ENCODE results near the gene RNF17.

DNA sequence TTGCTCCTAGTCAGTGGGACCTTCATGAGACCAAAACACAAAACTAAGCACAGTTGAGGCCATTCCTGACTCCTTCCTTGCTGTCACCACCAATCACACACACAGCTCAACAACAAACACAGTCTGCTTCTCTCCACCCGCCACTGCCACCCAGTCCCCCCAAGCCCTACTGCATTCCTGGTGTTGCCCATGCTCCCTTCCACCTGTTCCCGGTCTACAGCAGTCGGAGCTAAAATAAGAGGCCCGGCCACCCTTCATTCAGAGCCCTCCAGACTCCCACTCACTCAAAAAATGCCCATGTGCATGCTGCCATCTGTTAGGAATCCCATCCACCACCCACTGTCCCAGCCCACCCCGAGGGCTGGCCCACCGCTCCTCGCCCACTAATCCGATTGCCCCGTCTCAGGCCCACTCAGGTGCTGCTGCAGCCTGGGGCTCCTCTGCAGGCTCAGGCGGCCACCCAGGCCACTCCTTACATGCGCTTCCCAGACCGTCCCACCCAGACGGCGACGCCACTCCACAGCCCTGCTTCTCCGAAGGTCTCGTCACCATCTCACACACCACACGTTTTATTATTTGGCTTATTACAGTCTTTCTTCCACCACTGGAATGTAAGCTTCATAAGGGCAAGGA, 127.6 kb downstream of the RNF17 start:
- TF ChIP-seq JUND (IDR thresholded peaks at IDR 0.05) (no peak), POLR2A (IDR thresholded peaks at IDR 0.05; ENCODE audit: borderline replicate concordance, extremely low read depth, insufficient read depth, insufficient read length) (no peak), SP1 (IDR thresholded peaks at IDR 0.05; ENCODE audit: low read depth) (no peak), POLR2AphosphoS5 (IDR thresholded peaks at IDR 0.05; ENCODE audit: low read depth, low read length) (no peak), ZNF274 (IDR thresholded peaks at IDR 0.05; ENCODE audit: low read depth, low read length) (no peak), MAX (IDR thresholded peaks at IDR 0.05) (no peak), EGR1 (IDR thresholded peaks at IDR 0.05; ENCODE audit: low read depth) (no peak), TCF7L2 (IDR thresholded peaks at IDR 0.05; ENCODE audit: borderline replicate concordance, extremely low read depth, insufficient read depth, insufficient read length) (no peak), RAD21 (IDR thresholded peaks at IDR 0.05; ENCODE audit: low read depth) (no peak), EZH2 (IDR thresholded peaks at IDR 0.05) (no peak), EZH2phosphoT487 (IDR thresholded peaks at IDR 0.05; ENCODE audit: borderline replicate concordance) (no peak)
- TF ChIP-seq, protein P1, sequence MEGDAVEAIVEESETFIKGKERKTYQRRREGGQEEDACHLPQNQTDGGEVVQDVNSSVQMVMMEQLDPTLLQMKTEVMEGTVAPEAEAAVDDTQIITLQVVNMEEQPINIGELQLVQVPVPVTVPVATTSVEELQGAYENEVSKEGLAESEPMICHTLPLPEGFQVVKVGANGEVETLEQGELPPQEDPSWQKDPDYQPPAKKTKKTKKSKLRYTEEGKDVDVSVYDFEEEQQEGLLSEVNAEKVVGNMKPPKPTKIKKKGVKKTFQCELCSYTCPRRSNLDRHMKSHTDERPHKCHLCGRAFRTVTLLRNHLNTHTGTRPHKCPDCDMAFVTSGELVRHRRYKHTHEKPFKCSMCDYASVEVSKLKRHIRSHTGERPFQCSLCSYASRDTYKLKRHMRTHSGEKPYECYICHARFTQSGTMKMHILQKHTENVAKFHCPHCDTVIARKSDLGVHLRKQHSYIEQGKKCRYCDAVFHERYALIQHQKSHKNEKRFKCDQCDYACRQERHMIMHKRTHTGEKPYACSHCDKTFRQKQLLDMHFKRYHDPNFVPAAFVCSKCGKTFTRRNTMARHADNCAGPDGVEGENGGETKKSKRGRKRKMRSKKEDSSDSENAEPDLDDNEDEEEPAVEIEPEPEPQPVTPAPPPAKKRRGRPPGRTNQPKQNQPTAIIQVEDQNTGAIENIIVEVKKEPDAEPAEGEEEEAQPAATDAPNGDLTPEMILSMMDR (IDR thresholded peaks at IDR 0.05 in 2 of 3, conservative IDR thresholded peaks at IDR 0.05 in 1 of 3; ENCODE audit: borderline replicate concordance in 1 of 3, insufficient read depth in 1 of 3, low read depth in 2 of 3, low read length in 2 of 3) = no peak
- TF ChIP-seq, protein P2, sequence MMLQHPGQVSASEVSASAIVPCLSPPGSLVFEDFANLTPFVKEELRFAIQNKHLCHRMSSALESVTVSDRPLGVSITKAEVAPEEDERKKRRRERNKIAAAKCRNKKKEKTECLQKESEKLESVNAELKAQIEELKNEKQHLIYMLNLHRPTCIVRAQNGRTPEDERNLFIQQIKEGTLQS (IDR thresholded peaks at IDR 0.05) = no peak
- TF ChIP-seq, protein P3, sequence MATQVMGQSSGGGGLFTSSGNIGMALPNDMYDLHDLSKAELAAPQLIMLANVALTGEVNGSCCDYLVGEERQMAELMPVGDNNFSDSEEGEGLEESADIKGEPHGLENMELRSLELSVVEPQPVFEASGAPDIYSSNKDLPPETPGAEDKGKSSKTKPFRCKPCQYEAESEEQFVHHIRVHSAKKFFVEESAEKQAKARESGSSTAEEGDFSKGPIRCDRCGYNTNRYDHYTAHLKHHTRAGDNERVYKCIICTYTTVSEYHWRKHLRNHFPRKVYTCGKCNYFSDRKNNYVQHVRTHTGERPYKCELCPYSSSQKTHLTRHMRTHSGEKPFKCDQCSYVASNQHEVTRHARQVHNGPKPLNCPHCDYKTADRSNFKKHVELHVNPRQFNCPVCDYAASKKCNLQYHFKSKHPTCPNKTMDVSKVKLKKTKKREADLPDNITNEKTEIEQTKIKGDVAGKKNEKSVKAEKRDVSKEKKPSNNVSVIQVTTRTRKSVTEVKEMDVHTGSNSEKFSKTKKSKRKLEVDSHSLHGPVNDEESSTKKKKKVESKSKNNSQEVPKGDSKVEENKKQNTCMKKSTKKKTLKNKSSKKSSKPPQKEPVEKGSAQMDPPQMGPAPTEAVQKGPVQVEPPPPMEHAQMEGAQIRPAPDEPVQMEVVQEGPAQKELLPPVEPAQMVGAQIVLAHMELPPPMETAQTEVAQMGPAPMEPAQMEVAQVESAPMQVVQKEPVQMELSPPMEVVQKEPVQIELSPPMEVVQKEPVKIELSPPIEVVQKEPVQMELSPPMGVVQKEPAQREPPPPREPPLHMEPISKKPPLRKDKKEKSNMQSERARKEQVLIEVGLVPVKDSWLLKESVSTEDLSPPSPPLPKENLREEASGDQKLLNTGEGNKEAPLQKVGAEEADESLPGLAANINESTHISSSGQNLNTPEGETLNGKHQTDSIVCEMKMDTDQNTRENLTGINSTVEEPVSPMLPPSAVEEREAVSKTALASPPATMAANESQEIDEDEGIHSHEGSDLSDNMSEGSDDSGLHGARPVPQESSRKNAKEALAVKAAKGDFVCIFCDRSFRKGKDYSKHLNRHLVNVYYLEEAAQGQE (IDR thresholded peaks at IDR 0.05; ENCODE audit: low read depth) = no peak
